Stimulated activated CD4-positive, alpha-beta T cell treated with anti-CD3 and anti-CD28 coated beads, Interleukin-1b, Interleukin-23, amount 100 ng/mL, for 24 hours (primary cell): ENCODE results near the gene CBX6.
"Not testable (repeated sequence)": the region's sequence is repeated elsewhere in the genome, so short reads cannot be mapped to it uniquely, and the experiment has no call there.

Experiments
- DNase-seq, 4 experiments: peaks; one replicate each; pipeline ENCODE4 v3.0.0-alpha.2; 2020; ENCODE audit warnings: low read depth in 4 of 4, low spot score in 1 of 4

Gene CBX6

GRCh38 chr22:38872172-38872830, at the start of gene CBX6:
TSS of gene CBX6 (minus strand) at chr22:38872216. CDS start at chr22:38872190, 26 bp downstream.
- peak; percentile 80 to 91 (median 90) for DNase-seq

- no peak for DNase-seq
Measured at GRCh38 chr22:38921806-38922205, 49.8 kb upstream of the CBX6 start.

GRCh38 chr22:38921120-38921519, 49.1 kb upstream of the CBX6 start:
- DNase-seq, result no peak

- DNase-seq, result no peak
Measured at GRCh38 chr22:38919631-38920190, 47.7 kb upstream of the CBX6 start.

- no peak for DNase-seq
Measured at GRCh38 chr22:38911434-38911833, 39.4 kb upstream of the CBX6 start.

GRCh38 chr22:38907767-38908166, 35.8 kb upstream of the CBX6 start:
- DNase-seq, result no peak

GRCh38 chr22:38906052-38906451, 34.0 kb upstream of the CBX6 start:
- DNase-seq, result no peak

GRCh38 chr22:38904052-38904617, 32.1 kb upstream of the CBX6 start:
- not testable (repeated sequence) for DNase-seq

- DNase-seq, result no peak
Measured at GRCh38 chr22:38901111-38901641, 29.2 kb upstream of the CBX6 start.

GRCh38 chr22:38900677-38901076, 28.7 kb upstream of the CBX6 start:
- no peak for DNase-seq

GRCh38 chr22:38891256-38891655, 19.2 kb upstream of the CBX6 start:
- DNase-seq, result no peak

GRCh38 chr22:38890377-38890776, 18.4 kb upstream of the CBX6 start:
- no peak for DNase-seq

GRCh38 chr22:38886333-38886732, 14.3 kb upstream of the CBX6 start:
- DNase-seq, result no peak

GRCh38 chr22:38882972-38883622, 11.1 kb upstream of the CBX6 start:
- DNase-seq, result no peak

- no peak for DNase-seq
Measured at GRCh38 chr22:38881997-38882879, 10.2 kb upstream of the CBX6 start.

- no peak for DNase-seq
Measured at GRCh38 chr22:38881464-38881871, 9.5 kb upstream of the CBX6 start.

- DNase-seq, result no peak
Measured at GRCh38 chr22:38879961-38880360, 7.9 kb upstream of the CBX6 start.

- DNase-seq, result no peak
Measured at GRCh38 chr22:38879108-38879729, 7.2 kb upstream of the CBX6 start.

- no peak for DNase-seq
Measured at GRCh38 chr22:38878001-38878400, 6.0 kb upstream of the CBX6 start.

- no peak for DNase-seq
Measured at GRCh38 chr22:38874529-38875222, 2.7 kb upstream of the CBX6 start.
